ENCODE data around the gene ERBB3.

ERBB3 gene

DNA sequence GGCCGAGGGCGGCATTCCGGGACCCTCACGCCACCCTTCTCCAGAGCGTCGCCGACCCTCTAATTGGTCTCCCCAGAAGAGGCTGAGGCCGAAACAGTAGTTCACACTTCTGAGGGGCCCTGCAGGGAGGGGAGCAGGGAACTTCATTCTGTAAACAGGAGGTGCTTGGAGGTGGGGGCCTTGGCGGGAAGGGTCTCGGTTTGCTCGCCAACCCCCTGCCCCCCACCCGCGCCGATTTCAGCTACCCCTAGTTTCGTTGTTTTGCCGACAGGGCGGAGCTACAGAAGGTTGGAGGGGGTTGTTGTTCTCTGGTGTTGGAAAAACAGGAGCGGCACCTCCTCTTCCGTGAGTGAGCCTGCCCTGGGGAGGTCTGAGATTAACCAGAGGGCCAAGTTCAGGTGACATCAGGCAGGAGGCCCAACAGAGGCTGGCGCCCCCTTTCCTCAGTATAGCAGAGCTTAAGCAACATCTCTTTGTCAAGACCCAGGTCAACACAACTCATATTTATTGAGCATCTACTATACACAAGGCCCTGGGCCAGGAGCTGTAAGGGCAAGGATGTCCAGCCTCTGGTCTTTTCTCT, 682 bp downstream of the ERBB3 start:
- no peak for DNase-seq

DNA sequence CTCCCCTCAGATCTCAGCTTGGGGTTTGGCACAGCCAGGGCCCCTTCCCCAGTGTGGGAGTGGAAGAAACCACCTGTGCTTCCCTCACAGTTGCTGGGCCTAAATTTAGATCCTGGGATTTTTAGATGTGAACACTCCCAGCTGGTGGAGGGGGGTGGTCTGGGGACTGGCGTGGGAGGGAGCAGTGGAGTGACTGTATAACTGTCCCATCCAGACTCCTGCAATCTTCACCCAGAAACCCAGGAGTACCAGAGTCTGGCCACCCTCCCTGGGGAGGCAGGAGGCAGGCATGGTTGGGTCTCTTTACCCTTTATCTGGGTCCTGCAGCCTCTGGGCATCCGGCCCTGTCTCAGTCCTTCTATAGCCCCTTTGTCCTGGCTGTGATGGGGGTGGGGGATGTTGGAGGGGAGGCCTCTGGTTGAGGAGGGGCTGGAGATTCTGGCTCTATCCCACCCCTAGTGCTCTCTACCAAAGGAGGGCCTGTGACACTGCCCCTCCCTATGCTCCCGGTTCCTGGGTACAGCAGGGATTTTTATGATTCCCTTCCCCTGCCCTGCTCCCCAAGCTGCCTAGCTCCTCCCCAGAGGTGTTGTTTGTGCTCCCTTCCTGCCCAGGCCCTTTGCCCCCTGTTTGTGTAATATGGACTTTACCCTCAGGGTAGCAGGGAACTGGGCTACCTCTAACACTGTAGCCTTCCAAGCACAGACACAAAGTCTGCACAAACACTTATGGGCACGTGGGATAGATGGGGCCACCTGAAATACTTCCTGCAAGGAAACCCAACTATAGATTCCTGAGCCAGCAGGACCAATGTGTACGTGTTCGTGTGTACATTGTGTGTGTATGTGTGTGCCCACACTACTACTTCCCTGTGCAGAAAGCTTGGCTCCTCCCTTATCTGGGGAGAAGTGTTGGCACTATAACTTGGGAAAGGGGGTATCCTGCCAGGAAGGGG, 1.7 kb downstream of the ERBB3 start:
- no peak for DNase-seq

DNA sequence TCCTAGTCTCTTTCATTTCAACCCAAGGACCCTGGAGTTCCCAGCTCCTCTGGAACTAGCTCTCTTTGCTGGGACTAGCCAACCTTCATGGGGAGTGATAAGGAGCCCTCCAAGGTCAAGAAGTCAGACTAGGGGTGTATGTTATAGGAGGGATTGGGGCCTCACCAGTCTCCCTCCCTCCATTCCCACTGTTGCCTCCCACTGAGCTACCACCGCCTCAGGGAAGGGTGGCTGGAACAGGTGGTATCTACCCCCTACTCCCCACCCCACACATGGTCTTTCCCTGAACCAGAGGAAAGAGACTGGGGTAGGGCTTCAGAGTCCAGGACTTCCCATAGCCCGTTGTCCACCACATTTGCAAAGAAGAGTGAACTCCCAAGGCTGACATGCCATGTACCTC, 2.4 kb downstream of the ERBB3 start:
- DNase-seq, result no peak

DNA sequence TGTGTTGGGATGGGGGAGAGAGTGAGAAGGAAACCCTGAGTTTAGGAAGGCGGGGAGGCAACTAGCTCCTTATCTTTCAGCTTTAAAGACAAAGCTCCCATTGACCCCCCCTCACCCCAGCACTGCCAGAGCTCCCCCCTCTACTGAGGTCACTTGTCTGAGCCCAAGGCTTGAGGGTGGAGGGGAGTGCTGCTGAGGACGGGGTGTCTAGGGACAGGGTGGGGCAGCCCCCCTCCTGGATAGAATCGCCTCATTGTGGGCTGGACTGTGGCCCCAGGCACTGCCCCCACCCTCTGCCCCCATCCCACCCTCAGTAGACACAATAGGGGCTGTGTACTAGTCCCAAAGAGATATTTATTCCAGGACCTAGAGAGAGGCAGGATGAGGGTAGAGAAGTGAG, 3.0 kb downstream of the ERBB3 start:
- DNase-seq, result no peak

DNA sequence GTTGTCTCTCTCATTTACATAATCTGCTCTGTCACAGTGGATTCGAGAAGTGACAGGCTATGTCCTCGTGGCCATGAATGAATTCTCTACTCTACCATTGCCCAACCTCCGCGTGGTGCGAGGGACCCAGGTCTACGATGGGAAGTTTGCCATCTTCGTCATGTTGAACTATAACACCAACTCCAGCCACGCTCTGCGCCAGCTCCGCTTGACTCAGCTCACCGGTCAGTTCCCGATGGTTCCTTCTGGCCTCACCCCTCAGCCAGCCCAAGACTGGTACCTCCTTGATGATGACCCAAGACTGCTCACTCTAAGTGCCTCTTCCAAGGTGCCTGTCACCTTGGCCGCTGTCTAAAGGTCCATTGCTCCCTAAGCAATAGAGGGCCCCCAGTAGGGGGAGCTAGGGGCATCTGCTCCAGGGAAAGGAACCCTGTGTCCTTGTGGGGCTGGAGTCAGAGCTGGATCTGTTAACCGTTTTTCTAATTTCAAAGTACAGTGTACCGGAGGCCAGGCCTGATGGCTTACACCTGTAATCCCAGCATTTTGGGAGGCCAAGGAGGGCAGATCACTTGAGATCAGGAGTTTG, 5.1 kb downstream of the ERBB3 start:
- no peak for DNase-seq

DNA sequence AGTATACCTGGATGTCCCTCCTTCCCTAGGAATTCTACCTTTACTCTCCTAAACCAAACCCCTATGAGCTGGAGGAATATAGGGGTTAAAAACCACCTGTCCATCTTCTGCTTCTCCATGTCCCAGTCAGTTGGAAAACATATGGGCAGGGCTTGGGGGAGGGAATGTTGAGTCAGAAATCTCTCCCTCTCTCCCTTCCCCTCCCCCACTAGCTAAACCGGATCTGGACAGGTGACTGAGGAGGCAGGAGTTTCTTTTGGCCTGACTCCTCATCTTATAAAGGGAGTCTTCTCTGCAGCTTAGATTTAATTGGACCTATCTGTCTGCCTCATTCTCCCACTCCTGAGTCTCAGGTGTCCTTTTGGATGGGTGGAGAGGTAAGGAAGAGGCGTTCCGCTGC, 6.1 kb downstream of the ERBB3 start:
- DNase-seq, result no peak

DNA sequence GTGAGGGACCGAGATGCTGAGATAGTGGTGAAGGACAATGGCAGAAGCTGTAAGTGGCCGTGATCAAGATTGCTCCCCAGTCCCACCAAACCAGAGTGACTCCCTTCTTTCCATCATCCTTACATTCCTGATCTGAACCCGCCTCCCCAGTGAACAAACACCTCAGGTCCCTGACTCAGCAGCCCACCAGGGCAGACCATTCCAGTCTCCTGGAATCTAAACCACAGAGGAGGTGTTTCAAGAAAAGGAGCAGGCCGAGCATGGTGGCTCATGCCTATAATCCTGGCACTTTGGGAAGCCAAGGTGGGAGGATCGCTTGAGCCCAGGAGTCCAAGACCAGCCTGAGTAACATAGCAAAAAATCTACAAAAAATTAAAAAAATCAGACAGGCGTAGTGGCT, 6.6 kb downstream of the ERBB3 start:
- no peak for DNase-seq

DNA sequence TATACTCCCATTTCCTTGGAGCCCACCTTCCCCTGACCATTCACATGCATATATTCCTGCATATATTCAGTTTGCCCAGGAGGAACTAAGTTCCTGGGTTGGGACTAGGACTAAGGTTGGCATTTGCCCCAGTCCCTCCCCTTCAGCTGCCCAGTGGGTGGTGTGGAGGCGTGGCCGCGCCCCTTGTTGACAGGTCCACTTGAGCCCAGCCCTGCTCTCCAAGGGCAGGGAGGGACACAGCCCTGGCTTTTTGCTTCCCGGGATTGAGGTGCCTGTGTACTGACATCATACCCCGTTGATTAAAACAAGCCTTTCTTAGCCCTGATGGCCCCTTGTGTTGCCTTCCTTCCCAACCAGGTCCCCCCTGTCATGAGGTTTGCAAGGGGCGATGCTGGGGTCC, 7.3 kb downstream of the ERBB3 start:
- DNase-seq, result no peak

DNA sequence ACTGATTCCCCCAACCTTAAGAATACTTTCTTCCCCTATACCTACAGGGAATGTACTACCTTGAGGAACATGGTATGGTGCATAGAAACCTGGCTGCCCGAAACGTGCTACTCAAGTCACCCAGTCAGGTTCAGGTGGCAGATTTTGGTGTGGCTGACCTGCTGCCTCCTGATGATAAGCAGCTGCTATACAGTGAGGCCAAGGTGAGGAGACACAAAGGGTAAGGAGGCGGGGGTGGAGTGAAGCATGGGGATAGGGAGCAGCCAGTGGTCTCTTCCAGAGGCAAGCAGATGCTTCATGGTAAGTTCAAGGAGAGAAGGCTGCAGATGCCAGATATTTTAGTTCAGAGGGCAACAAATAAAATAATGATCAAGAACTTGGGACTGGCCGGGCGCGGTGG, 17.8 kb downstream of the ERBB3 start:
- DNase-seq, result no peak

DNA sequence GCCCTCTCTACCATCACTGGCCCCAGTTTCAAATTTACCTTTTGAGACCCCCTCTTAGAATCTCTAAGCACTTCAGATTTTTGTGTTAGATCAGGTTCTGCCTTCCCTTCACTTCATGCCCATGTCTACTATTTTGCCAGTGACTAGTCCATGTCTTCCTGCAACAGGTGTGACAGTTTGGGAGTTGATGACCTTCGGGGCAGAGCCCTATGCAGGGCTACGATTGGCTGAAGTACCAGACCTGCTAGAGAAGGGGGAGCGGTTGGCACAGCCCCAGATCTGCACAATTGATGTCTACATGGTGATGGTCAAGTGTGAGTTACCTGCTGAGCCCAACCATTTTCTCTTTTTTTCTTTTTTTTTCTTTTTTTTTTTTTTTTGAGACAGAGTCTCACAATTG, 18.6 kb downstream of the ERBB3 start:
- DNase-seq, result no peak

DNA sequence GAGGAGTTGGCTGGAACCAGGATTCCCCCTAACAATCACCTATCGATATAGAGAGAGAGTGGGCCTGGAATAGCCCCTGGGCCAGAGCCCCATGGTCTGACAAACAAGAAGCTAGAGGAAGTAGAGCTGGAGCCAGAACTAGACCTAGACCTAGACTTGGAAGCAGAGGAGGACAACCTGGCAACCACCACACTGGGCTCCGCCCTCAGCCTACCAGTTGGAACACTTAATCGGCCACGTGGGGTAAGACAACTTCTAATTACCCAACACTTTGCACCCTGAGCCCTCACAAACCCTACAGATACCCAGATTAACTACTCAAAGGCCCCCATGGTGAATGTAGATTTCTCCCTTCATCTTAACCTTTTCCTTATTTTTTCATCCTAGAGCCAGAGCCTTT, 19.8 kb downstream of the ERBB3 start:
- DNase-seq, result no peak

DNA sequence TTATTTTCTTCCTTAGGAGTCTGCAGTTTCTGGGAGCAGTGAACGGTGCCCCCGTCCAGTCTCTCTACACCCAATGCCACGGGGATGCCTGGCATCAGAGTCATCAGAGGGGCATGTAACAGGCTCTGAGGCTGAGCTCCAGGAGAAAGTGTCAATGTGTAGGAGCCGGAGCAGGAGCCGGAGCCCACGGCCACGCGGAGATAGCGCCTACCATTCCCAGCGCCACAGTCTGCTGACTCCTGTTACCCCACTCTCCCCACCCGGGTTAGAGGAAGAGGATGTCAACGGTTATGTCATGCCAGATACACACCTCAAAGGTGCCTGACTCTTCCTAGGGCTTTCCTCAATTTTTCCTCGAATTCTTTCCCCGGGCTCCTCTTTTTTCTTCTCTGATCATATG, 21.1 kb downstream of the ERBB3 start:
- DNase-seq, result no peak

DNA sequence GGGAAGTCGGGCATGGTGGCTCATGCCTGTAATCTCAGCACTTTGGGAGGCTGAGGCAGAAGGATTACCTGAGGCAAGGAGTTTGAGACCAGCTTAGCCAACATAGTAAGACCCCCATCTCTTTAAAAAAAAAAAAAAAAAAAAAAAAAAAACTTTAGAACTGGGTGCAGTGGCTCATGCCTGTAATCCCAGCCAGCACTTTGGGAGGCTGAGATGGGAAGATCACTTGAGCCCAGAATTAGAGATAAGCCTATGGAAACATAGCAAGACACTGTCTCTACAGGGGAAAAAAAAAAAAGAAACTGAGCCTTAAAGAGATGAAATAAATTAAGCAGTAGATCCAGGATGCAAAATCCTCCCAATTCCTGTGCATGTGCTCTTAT, 22.7 kb downstream of the ERBB3 start:
- DNase-seq, result no peak

DNA sequence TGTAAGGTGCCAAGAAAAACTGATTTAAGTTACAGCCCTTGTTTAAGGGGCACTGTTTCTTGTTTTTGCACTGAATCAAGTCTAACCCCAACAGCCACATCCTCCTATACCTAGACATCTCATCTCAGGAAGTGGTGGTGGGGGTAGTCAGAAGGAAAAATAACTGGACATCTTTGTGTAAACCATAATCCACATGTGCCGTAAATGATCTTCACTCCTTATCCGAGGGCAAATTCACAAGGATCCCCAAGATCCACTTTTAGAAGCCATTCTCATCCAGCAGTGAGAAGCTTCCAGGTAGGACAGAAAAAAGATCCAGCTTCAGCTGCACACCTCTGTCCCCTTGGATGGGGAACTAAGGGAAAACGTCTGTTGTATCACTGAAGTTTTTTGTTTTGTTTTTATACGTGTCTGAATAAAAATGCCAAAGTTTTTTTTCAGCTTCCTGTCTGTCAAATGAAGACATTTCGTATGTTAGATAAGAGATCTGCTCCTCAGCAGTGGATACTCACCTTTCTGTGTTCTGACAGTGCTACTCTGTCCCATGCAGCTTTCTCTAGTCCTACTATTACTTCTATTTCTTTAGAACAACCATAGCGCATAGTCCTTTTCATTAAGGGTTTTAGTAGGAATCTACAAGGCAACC, 23.2 kb downstream of the ERBB3 start:
- peak; percentile 3 for DNase-seq

DNA sequence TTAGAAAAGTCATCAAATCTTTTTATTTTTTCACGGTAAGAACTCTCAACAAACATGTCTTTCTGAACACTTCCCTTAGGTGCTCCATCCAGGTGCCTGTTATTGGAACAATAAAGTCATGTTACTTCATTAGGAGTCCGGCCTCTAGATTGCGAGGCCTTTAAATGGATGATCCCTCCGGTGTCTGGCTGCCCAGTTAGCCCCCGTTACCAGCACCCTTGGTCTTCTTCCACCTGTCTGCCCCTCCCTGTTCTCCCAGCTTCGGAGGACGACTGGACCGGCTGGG, 23.8 kb downstream of the ERBB3 start:
- no peak for DNase-seq

DNA sequence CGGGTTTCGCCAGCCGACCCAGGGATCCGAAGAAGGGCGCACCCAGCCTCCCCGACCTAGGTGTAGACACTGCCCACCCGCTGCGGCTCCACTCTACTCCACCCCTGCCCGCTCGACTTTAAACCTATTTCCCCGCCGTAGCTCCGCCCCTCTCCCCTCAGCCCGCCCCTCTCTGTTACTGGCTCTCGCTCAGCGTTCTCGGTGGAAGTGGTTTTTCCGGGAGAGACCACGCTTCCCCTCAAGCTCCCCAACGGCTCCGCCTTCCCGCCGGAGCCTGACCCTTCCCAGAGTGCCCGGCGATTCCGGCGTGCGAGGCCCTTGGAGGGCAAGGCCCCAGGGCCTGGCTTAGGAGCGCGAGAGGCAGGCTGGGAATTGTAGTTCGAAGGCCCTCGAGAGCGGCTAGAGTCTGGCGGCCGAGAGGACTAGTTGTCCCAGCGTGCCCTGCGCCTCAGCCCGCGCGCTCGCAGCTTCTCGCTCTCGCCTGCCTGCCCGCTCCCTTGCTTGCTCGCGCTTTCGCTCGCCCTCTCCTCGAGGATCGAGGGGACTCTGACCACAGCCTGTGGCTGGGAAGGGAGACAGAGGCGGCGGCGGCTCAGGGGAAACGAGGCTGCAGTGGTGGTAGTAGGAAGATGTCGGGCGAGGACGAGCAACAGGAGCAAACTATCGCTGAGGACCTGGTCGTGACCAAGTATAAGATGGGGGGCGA, 24.3 kb downstream of the ERBB3 start, which contains the start of gene PA2G4:
Gene PA2G4 (plus strand): TSS at position 451 of the 706 bp plus-strand sequence. CDS start 179 bp downstream, at position 630.
- peak; percentile 70 for DNase-seq

DNA sequence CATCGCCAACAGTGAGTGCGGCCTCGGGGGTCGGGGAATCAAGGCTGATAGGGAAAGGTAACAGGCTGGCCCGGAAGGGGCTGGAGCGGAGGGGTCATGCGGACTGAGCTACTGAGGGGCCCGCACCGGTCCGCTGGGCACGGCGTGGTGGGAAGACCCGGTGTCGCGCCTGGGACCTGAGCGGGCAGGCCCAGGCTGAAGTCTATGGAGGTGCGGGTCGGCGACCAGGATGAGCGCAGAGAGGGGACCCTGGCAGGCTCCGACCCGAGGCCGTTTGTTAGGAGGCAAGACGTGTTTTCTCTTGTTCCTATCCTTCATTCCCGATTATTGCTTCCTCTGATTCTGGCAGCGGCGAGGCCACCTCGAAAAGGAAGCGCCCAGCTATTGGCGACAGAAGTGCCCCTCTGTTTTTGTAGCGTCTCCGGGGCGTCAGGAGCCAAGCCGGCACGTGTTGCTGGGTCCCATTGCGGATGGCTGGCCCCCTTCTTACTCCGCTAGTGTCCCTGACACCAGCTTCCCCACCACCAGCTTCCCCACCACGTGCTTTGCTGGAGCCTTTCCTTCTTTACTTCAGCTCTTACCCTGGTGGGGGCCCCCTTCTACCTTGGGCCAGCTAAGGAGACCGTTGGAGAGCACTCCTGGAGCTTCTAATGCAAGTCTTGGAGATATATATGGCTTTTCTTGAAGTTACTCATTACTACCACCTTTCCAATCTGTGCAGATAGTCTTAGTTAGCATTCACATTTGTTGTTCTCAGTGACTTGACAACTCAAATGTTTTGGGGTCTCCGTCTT, 25.0 kb downstream of the ERBB3 start:
- no peak for DNase-seq

DNA sequence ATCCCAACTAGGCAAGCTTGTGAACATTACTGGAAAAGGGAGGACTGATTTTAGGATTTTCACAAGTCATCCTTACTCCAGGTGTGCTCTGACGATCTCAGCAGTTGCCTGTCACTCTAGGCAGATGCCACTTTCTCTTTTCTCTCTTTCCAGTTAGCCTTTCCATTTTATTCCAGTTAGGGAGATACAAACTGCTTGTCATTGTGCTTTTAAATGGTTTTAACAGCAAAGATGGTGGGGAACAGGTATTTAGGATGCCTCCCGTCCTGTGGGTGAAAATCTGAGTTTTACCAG, 25.6 kb downstream of the ERBB3 start:
- DNase-seq, result no peak

DNA sequence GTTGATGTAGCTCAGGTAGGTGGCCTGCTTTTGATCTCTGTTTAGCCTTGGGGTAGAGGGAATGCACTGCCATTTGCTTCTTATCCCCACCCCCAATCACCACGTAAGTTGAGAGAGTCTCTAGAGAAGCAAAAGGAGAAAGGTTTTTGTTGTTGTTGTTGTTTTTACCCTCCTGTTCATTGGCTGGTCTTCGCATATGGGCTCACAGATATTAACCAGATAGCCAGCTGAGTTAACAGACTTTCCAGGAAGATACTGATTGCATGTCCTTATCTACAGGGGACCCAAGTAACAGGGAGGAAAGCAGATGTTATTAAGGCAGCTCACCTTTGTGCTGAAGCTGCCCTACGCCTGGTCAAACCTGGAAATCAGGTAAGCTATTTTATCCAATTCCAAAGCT, 27.3 kb downstream of the ERBB3 start:
- no peak for DNase-seq

DNA sequence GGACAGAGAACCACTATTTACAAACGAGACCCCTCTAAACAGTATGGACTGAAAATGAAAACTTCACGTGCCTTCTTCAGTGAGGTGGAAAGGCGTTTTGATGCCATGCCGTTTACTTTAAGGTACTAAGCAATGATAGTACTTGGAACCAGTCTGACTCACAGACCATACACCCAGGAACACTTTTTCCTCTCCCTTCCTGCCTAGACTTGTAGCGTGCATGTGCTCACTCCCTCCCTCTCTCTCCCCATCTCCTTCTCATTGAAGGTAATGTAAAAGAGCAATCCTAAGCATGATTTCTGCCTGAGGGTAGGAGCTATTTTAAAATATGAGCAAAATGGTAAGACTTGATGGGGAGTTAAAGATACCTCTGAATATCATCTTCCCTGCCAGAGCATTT, 30.6 kb downstream of the ERBB3 start:
- no peak for DNase-seq

DNA sequence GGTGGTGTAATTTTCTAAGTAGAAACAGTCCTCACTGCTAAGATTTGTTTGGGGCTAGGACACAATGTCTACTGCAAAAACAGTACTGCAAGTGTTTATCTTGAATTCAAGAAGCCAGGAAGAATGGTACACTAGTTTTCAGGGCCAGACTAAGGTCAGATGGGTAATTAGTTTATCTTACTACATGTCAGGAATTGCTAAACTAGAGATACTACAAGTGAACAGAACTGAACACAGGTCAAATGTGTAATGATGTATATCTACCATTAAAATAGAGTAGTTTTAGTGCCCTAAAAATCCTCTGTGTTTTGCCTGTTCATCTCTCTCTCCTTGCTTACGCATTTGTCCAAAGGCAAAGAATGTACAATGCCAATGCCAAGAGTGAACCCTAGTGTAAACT, 34.1 kb downstream of the ERBB3 start:
- DNase-seq, result no peak

DNA sequence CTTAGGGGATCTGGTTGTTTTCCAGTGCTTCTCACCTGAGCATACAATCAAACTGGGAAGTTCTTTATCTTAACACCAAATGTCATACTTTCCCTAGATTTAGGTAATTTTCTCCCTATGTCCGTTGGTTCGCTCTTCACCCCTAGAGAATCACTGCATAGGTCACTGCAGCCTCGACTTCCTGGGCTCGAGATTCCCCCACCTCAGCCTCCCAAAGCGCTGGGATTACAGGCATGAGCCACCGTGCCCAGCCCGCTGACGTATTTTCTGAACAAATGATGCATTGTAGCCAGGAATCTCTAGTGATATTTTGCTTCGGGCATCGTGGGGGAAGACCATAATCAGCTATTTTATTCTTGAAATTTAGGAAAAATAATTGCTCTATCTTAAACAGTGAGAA, 35.4 kb downstream of the ERBB3 start:
- DNase-seq, result no peak
